Ovary (tissue), 9 donors: ENCODE data around the gene TRMT2A. TPM values are rescaled to one million over a fixed set of nuclear protein-coding genes. Genes with fewer than 3 reads are reported as not detected.

Experiments
- DNase-seq, 5 donors: peaks; one replicate each; pipeline ENCODE4 v3.0.0-alpha.2; 2019 to 2020
- H3K27ac ChIP-seq, 2 donors: fragments of 200-600 bp; one replicate each; pipeline versions ENCODE4 v1.5.1 to v1.8.0; 2019 to 2022
- H3K27me3 ChIP-seq: fragments of 200-600 bp; one replicate; pipeline ENCODE4 v1.8.0; 2022
- H3K36me3 ChIP-seq: fragments of 200-600 bp; sonication (generic); one replicate; pipeline ENCODE4 v1.5.1; 2019
- H3K4me1 ChIP-seq: one replicate; pipeline ENCODE4 v1.8.1; 2013; ENCODE audit warnings: mild to moderate bottlenecking, moderate library complexity; ENCODE audit not compliant: insufficient read depth
- H3K4me3 ChIP-seq: fragments of 200-600 bp; sonication (generic); one replicate; pipeline ENCODE4 v1.5.1; 2017
- H3K9me3 ChIP-seq, 2 donors: fragments of 200-600 bp in 1 of 2; sonication (generic) in 1 of 2; one replicate each; pipeline versions ENCODE4 v1.5.1 to v1.8.1; 2013 to 2019; ENCODE audit warnings: mild to moderate bottlenecking in 1 of 2, moderate library complexity in 1 of 2
- EP300 ChIP-seq: sonication (generic); formaldehyde crosslinking; IDR thresholded peaks from one replicate; pipeline ENCODE4 v1.6.1; 2017; ENCODE audit warnings: antibody characterized with exemption
- POLR2A ChIP-seq: fragments of 450-650 bp; IDR thresholded peaks from one replicate; pipeline ENCODE4 v1.6.1; 2017; ENCODE audit warnings: antibody characterized with exemption, mild to moderate bottlenecking, moderate library complexity
- WGBS, 3 donors: extraction: QIAGEN DNeasy Blood & Tissue Kit in 1 of 3; methylation state at CpG; one replicate each; pipeline versions ENCODE4 v1.1.5 to v1.1.7; 2013 to 2017; 5-methylcytosine and 5-hydroxymethylcytosine counted together
- intact Hi-C, 4 donors: fragments of 100-400 bp; cut with DNase I; formaldehyde crosslinking; loops; one replicate each; pipeline versions ENCODE4 v1.11.0 to v1.15.1; 2022 to 2023
- polyA plus RNA-seq, 2 donors: library from polyadenylated mRNA; stranded (reverse); fragments of 200-250 nt in 1 of 2; fragments of 350-450 nt in 1 of 2; fragmentation: Illumina TruSeq in 1 of 2; extraction: RNeasy Lipid Tissue Mini Kit (QIAGEN cat#74804) in 1 of 2; gene quantifications; one replicate each; pipeline ENCODE4 v1.2.3, GENCODE V29; 2013 to 2014
- total RNA-seq, 7 donors: library from RNA; depleted of rRNA in 2 of 7; stranded (reverse); fragments of >200 nt in 2 of 7; fragmentation: NEBNext Ultra II Directional in 3 of 7; extraction: Animal tissue kit (Norgen Biotek cat#: 25700) in 3 of 7; gene quantifications; one replicate each; pipeline versions ENCODE4 v1.1.0 to v1.2.4, GENCODE V29; 2016 to 2023
- TF ChIP-seq, protein P1 (sequence below), 3 donors: fragments of 450-650 bp in 2 of 3; fragments of 200-600 bp in 1 of 3; IDR thresholded peaks; one replicate each; pipeline versions ENCODE4 v1.5.1 to v1.8.0; 2016 to 2022; ENCODE audit warnings: antibody characterized with exemption in 3 of 3, mild to moderate bottlenecking in 1 of 3
- donor health status: DM: no; HTN: no; CAD: no; lungs with moderate emphysema.
- donor health status: DM: no; HTN: no; CAD: no.
- donor health status: Bipolar disorder and iron deficiency.
- donor health status: DM: yes; HTN: yes; CAD: no.
- donor health status: DM: no; HTN: no; CAD: no.
- donor health status: DM: yes; HTN: yes; CAD: no.

Gene TRMT2A
- total and polyA plus RNA-seq, 9 donors: 2.8 to 59.7 (median 44.6) TPM

GRCh38 chr22:20127869-20128618, 11.0 kb upstream of the TRMT2A start:
- Histone ChIP-seq H3K4me1 (peaks cover 5% of the 10 kb centered on the region), H3K36me3 (no peaks in the 10 kb centered on the region), H3K27me3 (no peaks in the 10 kb centered on the region), H3K27ac (no peak overlapping the region), H3K4me3 (no peak overlapping the region), H3K9me3 (no peaks in the 10 kb centered on the region)
- no peak for TF ChIP-seq POLR2A
- TF ChIP-seq EP300: no peak
- TF ChIP-seq, protein P1, sequence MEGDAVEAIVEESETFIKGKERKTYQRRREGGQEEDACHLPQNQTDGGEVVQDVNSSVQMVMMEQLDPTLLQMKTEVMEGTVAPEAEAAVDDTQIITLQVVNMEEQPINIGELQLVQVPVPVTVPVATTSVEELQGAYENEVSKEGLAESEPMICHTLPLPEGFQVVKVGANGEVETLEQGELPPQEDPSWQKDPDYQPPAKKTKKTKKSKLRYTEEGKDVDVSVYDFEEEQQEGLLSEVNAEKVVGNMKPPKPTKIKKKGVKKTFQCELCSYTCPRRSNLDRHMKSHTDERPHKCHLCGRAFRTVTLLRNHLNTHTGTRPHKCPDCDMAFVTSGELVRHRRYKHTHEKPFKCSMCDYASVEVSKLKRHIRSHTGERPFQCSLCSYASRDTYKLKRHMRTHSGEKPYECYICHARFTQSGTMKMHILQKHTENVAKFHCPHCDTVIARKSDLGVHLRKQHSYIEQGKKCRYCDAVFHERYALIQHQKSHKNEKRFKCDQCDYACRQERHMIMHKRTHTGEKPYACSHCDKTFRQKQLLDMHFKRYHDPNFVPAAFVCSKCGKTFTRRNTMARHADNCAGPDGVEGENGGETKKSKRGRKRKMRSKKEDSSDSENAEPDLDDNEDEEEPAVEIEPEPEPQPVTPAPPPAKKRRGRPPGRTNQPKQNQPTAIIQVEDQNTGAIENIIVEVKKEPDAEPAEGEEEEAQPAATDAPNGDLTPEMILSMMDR (IDR thresholded peaks at IDR 0.05): no peak
- WGBS, 3 donors: 65 to 76% (median 65%) methylated on average over 17 of the region's 17 CpGs
- intact Hi-C loops: loop anchor here in 1 of 4 donors (10.0 kb wide), 1 partner anchor 153 kb away; no protein-coding TSS in a partner anchor
- DNase-seq: no peak

GRCh38 chr22:20127318-20127868, 10.4 kb upstream of the TRMT2A start:
- H3K9me3 ChIP-seq: no peaks in the 10 kb centered on the region
- 75 to 80% (median 77%) methylated on average over 15 of the region's 15 CpGs for WGBS, 3 donors
- intact Hi-C loops: loop anchor here in 1 of 4 donors (10.0 kb wide), 1 partner anchor 153 kb away; no protein-coding TSS in a partner anchor
- H3K27me3 ChIP-seq: no peaks in the 10 kb centered on the region
- no peak for DNase-seq
- TF ChIP-seq EP300 (no peak), POLR2A (no peak)
- TF ChIP-seq, protein P1 (IDR thresholded peaks at IDR 0.05): no peak
- H3K4me1 ChIP-seq: peaks cover 2% of the 10 kb centered on the region
- H3K36me3 ChIP-seq: no peaks in the 10 kb centered on the region
- no peak overlapping the region for H3K27ac ChIP-seq
- no peak overlapping the region for H3K4me3 ChIP-seq

DNA sequence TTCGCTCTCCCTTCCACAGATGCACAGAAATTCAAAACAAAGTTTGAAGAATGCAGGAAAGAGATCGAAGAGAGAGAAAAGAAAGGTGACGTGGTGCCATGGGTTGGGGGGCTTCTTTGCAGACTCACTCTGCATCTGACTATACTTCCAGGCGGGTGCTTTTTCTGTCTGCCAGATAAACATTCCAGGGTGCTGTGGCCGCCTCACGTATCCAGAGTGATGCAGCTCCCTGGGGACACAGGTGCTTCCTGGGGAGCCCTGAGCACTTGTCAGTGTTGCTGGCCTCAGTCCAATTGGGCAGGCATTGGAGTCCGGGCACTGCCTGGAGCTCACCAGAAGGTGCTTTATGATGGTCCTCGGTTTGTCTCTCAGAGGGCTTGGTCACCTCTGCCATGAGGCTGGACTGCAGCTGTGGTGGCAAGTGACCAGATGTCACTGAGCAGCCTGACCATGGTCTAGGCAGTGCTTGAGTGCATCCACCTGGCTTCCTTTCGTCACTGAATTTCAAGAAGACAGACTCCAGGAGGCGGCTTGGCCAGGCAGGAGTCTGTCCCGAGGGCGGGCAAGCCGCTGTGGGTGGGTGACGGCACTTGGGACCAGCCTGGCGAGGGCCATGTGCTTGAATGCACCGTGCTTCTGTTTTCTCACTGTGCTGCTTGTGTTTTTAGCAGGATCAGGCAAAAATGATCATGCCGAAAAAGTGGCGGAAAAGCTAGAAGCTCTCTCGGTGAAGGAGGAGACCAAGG, 9.4 kb upstream of the TRMT2A start:
- intact Hi-C loops: loop anchor here in 1 of 4 donors (10.0 kb wide), 1 partner anchor 152 kb away; no protein-coding TSS in a partner anchor
- Histone ChIP-seq H3K27me3 (no peaks in the 10 kb centered on the region), H3K4me3 (no peak overlapping the region), H3K27ac (no peak overlapping the region), H3K36me3 (no peaks in the 10 kb centered on the region), H3K4me1 (peaks cover 2% of the 10 kb centered on the region), H3K9me3 (no peaks in the 10 kb centered on the region)
- no peak for DNase-seq
- TF ChIP-seq POLR2A (no peak), EP300 (no peak)
- TF ChIP-seq, protein P1 (IDR thresholded peaks at IDR 0.05): no peak
- WGBS, 3 donors: 78 to 81% (median 79%) methylated on average over 19 of the region's 19 CpGs
